H9 (cell line): ENCODE measurements around the gene DHX40. TPM values are rescaled to one million over a fixed set of nuclear protein-coding genes. Genes with fewer than 3 reads are reported as not detected.

Experiments used
- DNase-seq: peaks from one replicate; pipeline ENCODE4 v3.0.0-alpha.2; 2017
- H2AFZ ChIP-seq: one replicate; pipeline ENCODE4 v1.6.1; 2013; ENCODE audit warnings: mild to moderate bottlenecking, low read length, control low read depth, moderate library complexity
- H2AK5ac ChIP-seq: 2 replicates; pipeline ENCODE4 v1.6.1; 2013; ENCODE audit warnings: low read length, control low read depth, mixed read lengths; ENCODE audit not compliant: insufficient read length
- H2BK120ac ChIP-seq: one replicate; pipeline ENCODE4 v1.6.1; 2013; ENCODE audit warnings: low read depth, mild to moderate bottlenecking, low read length, control low read depth, inconsistent platforms; ENCODE audit not compliant: poor library complexity, severe bottlenecking
- H2BK12ac ChIP-seq: 2 replicates; pipeline ENCODE4 v1.6.1; 2013; ENCODE audit warnings: low read length, control low read depth, mixed read lengths, low read depth; ENCODE audit not compliant: insufficient read length
- H2BK15ac ChIP-seq: 2 replicates; pipeline ENCODE4 v1.6.1; 2013; ENCODE audit warnings: low read depth, low read length, control low read depth
- H2BK20ac ChIP-seq: one replicate; pipeline ENCODE4 v1.6.1; 2013; ENCODE audit warnings: low read depth, mild to moderate bottlenecking, low read length, control low read depth, inconsistent platforms; ENCODE audit not compliant: poor library complexity, severe bottlenecking
- H2BK5ac ChIP-seq: 2 replicates; pipeline ENCODE4 v1.6.1; 2013; ENCODE audit warnings: low read length, control low read depth, mixed read lengths; ENCODE audit not compliant: insufficient read length
- H3K14ac ChIP-seq: 2 replicates; pipeline ENCODE4 v1.6.1; 2013; ENCODE audit warnings: low read length, control low read depth; ENCODE audit not compliant: insufficient read depth
- H3K18ac ChIP-seq: 2 replicates; pipeline ENCODE4 v1.6.1; 2013; ENCODE audit warnings: low read depth, mild to moderate bottlenecking, mixed read lengths, low read length, control low read depth; ENCODE audit not compliant: insufficient read length
- H3K23ac ChIP-seq: 2 replicates; pipeline ENCODE4 v1.6.1; 2013; ENCODE audit warnings: low read length, control low read depth, mixed read lengths, low read depth; ENCODE audit not compliant: insufficient read length
- H3K23me2 ChIP-seq: 2 replicates; pipeline ENCODE4 v1.6.1; 2013; ENCODE audit warnings: low read depth, mild to moderate bottlenecking, mixed read lengths, low read length, control low read depth; ENCODE audit not compliant: insufficient read length, poor library complexity, severe bottlenecking
- H3K27ac ChIP-seq: 2 replicates; pipeline ENCODE4 v1.5.1; 2013; ENCODE audit warnings: low read length, control low read depth, mixed read lengths, low read depth; ENCODE audit not compliant: insufficient read length
- H3K27me3 ChIP-seq: 2 replicates; pipeline ENCODE4 v1.6.1; 2013; ENCODE audit warnings: low read length, control low read depth, inconsistent platforms; ENCODE audit not compliant: insufficient read depth
- H3K4ac ChIP-seq: 2 replicates; pipeline ENCODE4 v1.6.1; 2013; ENCODE audit warnings: low read depth, mild to moderate bottlenecking, control low read depth, inconsistent platforms, low read length, moderate library complexity
- H3K4me1 ChIP-seq: 2 replicates; pipeline ENCODE4 v1.6.1; 2013; ENCODE audit warnings: low read length, control low read depth, inconsistent platforms; ENCODE audit not compliant: insufficient read depth
- H3K4me2 ChIP-seq: 2 replicates; pipeline ENCODE4 v1.6.1; 2013; ENCODE audit warnings: low read length, control low read depth, mixed read lengths; ENCODE audit not compliant: insufficient read length, insufficient read depth
- H3K56ac ChIP-seq: 2 replicates; pipeline ENCODE4 v1.6.1; 2013; ENCODE audit warnings: low read depth, mild to moderate bottlenecking, mixed read lengths, low read length, control low read depth; ENCODE audit not compliant: insufficient read length
- H3K79me1 ChIP-seq: 2 replicates; pipeline ENCODE4 v1.6.1; 2013; ENCODE audit warnings: low read depth, mild to moderate bottlenecking, moderate library complexity, low read length, control low read depth, inconsistent platforms; ENCODE audit not compliant: insufficient read depth, poor library complexity, severe bottlenecking
- H3K79me2 ChIP-seq: 2 replicates; pipeline ENCODE4 v1.6.1; 2013; ENCODE audit warnings: low read length, control low read depth, inconsistent platforms; ENCODE audit not compliant: insufficient read depth
- H3K9ac ChIP-seq: 2 replicates; pipeline ENCODE4 v1.6.1; 2013; ENCODE audit warnings: low read length, control low read depth, mixed read lengths; ENCODE audit not compliant: insufficient read length; ENCODE audit errors: extremely low read depth
- H3K9me3 ChIP-seq: one replicate; pipeline ENCODE4 v1.6.1; 2013; ENCODE audit warnings: low read depth, low read length, inconsistent platforms; ENCODE audit not compliant: control insufficient read depth
- H3T11ph ChIP-seq: one replicate; pipeline ENCODE4 v1.6.1; 2013; ENCODE audit warnings: mild to moderate bottlenecking, low read length, control low read depth, inconsistent platforms
- H4K20me1 ChIP-seq: one replicate; pipeline ENCODE4 v1.6.1; 2013; ENCODE audit not compliant: control insufficient read depth, insufficient read length, insufficient read depth
- H4K5ac ChIP-seq: 2 replicates; pipeline ENCODE4 v1.6.1; 2013; ENCODE audit warnings: low read depth, mild to moderate bottlenecking, mixed read lengths, low read length, control low read depth; ENCODE audit not compliant: insufficient read length
- H4K8ac ChIP-seq: replicated peaks from 2 replicates; pipeline ENCODE4 v1.6.1; 2013; ENCODE audit warnings: low read length, control low read depth, mixed read lengths, low read depth; ENCODE audit not compliant: insufficient read length
- H4K91ac ChIP-seq: 2 replicates; pipeline ENCODE4 v1.6.1; 2013; ENCODE audit warnings: low read depth, mild to moderate bottlenecking, moderate library complexity, mixed read lengths, low read length, control low read depth; ENCODE audit not compliant: insufficient read length
- H3K27ac Mint-ChIP-seq, 3 experiments: 2 replicates in 2 of 3; 3 replicates in 1 of 3; pipeline ENCODE4 v1.8.0; 2020 to 2021; ENCODE audit warnings: mixed read lengths in 3 of 3, mild to moderate bottlenecking in 1 of 3, moderate library complexity in 1 of 3
- H3K27me3 Mint-ChIP-seq: 2 replicates; pipeline ENCODE4 v1.8.0; 2021; ENCODE audit warnings: low read depth, mild to moderate bottlenecking, moderate library complexity, mixed read lengths
- H3K36me3 Mint-ChIP-seq, 3 experiments: 2 replicates in 2 of 3; 3 replicates in 1 of 3; pipeline ENCODE4 v1.8.0; 2020 to 2021; ENCODE audit warnings: low read depth in 3 of 3, mixed read lengths in 3 of 3; ENCODE audit not compliant: insufficient read depth in 1 of 3
- H3K4me1 Mint-ChIP-seq, 2 experiments: 2 replicates each; pipeline ENCODE4 v1.8.0; 2020; ENCODE audit warnings: mixed read lengths in 2 of 2
- H3K4me3 Mint-ChIP-seq, 2 experiments: 2 replicates in 1 of 2; 3 replicates in 1 of 2; pipeline ENCODE4 v1.8.0; 2020 to 2021; ENCODE audit warnings: mild to moderate bottlenecking in 2 of 2, mixed read lengths in 2 of 2, moderate library complexity in 1 of 2
- H3K9me3 Mint-ChIP-seq, 2 experiments: 2 replicates in 1 of 2; 3 replicates in 1 of 2; pipeline ENCODE4 v1.8.0; 2020; ENCODE audit warnings: mild to moderate bottlenecking in 2 of 2, mixed read lengths in 2 of 2, moderate library complexity in 1 of 2
- CTCF ChIP-seq: fragments of 200-600 bp; sonication (generic); conservative IDR thresholded peaks from 3 replicates; pipeline ENCODE4 v1.8.0; 2021; ENCODE audit warnings: antibody characterized with exemption, mild to moderate bottlenecking
- WGBS: extraction: QIAGEN DNeasy Blood & Tissue Kit; methylation state at CpG from one replicate; pipeline ENCODE4 v1.1.7; 2013; ENCODE audit warnings: missing lambda C conversion rate, low lambda C conversion rate, mixed read lengths; ENCODE audit not compliant: insufficient read length; ENCODE audit errors: extremely low coverage; 5-methylcytosine and 5-hydroxymethylcytosine counted together
- total RNA-seq: library from RNA; stranded (reverse); gene quantifications from 2 replicates; pipeline ENCODE4 v1.2.1, GENCODE V29; 2021

DHX40 gene
- total RNA-seq, 1 experiment from 2014 or later, result 28.8 TPM

GRCh38 chr17:59643159-59644140 is 78.0 kb downstream of the DHX40 start:
- WGBS, result no CpG with 5 or more reads among the region's 5 CpGs
- H3T11ph ChIP-seq, result no peak overlapping the region
- H2BK20ac ChIP-seq, result no peak overlapping the region
- no peak overlapping the region for H3K18ac ChIP-seq
- no peaks in the 10 kb centered on the region for H3K23me2 ChIP-seq
- peaks cover 12% of the 10 kb centered on the region; the same call in 1 of the 2 replicates for H3K79me2 ChIP-seq
- no peak overlapping the region for H3K27ac ChIP-seq
- H3K27me3 ChIP-seq, result no peaks in the 10 kb centered on the region
- no peak overlapping the region for H3K9ac ChIP-seq
- H3K4me1 ChIP-seq, result no peaks in the 10 kb centered on the region
- no peaks in the 10 kb centered on the region for H3K9me3 ChIP-seq
- Mint-ChIP-seq H3K27ac (peak overlapping the region in 1 of 3 experiments; percentile 73; a peak in 3 of 7 replicates), H3K9me3 (no peaks in the 10 kb centered on the region), H3K36me3 (peaks cover 17 to 32% (median 30%) of the 10 kb centered on the region in 3 experiments; a peak in 6 of 7 replicates), H3K4me1 (peaks cover 2 to 4% of the 10 kb centered on the region in 2 experiments; a peak in 2 of 4 replicates), H3K27me3 (no peaks in the 10 kb centered on the region), H3K4me3 (no peak overlapping the region)
- no peak overlapping the region for H2BK120ac ChIP-seq
- H3K14ac ChIP-seq, result no peak overlapping the region
- no peaks in the 10 kb centered on the region for H4K20me1 ChIP-seq
- no peak overlapping the region for H2BK5ac ChIP-seq
- no peak overlapping the region for H3K4me2 ChIP-seq
- H3K4ac ChIP-seq, result no peak overlapping the region
- H2BK15ac ChIP-seq, result no peak overlapping the region
- H2AK5ac ChIP-seq, result no peak overlapping the region
- H4K91ac ChIP-seq, result no peak overlapping the region
- no peak overlapping the region for H3K56ac ChIP-seq
- no peak overlapping the region for H3K23ac ChIP-seq
- no peak overlapping the region for H4K5ac ChIP-seq
- DNase-seq, result no peak
- no peak for TF ChIP-seq CTCF
- H3K79me1 ChIP-seq, result peaks cover 7% of the 10 kb centered on the region
- no peak overlapping the region for H2BK12ac ChIP-seq
- no peak overlapping the region for H4K8ac ChIP-seq
- no peak overlapping the region for H2AFZ ChIP-seq
